HG03342 (cell line): Measurements from ENCODE around the gene DHX15.

ENCODE experiments used
- ATAC-seq: cut with Tn5 transposase; IDR thresholded peaks from one replicate; pipeline ENCODE4 v1.9.1; 2021; ENCODE audit warnings: mild to moderate bottlenecking, moderate library complexity; ENCODE audit not compliant: unreplicated experiment

DHX15 gene

DNA sequence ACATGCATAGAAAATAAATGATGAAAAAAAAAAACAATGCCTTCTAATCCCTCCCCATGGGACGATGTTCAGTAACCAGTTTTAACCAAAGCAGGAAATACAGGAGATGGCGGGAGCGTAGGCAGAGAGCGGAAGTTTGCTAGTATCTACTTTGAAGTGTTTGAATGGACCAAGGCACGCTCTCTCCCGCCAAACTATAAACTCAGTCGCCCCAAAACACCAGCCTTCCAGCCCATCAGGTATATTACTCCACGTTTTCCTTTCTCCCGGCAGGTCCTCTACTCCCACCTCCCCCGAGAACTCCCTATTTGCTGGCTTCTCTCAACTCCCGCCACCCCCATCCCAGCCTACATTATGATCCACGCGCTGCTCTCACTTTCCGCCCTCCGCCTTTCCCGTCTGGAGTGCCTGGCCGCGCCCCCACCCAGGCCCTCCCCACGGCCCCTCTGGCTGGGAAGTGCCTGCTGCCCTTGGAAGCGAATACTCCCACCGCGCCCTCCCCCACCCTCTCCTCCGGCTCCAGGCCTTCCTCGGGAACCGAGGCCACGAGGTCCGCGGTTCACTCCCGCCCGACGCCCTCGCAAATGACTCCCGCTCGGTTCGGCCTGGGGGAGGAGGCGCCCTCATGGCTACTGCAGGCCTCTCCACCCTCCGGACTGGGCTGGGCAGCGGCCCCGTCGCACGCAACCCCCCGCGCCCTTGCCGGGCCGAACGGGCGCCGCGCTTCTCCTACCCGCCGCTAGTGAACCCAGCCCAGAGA is 723 bp downstream of the DHX15 start:
- ATAC-seq, result peak; percentile 24

DNA sequence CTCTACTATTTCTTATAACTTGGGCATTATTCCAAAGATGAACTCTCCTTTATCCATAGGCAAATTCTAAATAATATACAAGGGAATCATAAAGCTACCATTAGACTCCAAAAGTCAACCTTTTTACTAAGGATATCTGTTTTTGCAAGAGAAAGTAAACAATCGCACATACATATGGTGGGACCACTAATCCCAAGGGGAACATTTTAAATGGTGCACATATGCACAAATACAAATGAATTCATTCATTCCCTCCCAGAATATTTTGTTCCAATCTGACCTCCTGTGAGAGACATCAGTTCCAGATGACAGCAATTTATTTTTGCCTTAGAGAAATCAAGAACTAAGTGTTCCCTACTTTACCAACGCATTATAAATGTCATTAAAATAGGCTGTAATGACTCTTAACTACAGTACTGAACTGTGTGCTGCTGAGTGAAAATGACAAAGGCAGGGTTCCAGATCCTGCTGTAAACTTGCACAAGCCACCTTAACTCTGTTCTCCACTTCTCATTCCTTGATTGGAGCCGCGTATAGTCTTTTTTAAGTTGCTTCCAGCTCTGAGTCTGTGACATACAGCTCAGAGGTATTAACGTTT is 2.0 kb downstream of the DHX15 start:
- ATAC-seq, result no peak

DNA sequence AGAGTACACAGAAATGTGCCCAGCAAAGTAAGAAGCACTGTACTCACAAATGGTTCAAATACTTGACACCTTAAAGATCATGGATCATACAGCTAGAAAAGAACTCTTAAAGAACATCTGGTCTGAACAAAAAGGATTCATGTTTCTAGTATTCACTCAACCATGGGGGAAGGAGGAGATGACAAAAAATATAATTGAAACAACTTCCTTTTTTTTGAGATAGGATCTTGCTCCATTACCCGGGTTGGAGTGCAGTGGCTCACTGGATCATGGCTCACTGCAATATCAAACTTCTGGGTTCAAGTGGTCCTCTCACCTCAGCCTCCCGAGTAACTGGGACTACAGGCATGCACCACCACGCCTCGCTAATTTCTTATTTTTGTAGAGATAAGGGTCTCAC is 6.0 kb downstream of the DHX15 start:
- ATAC-seq, result no peak

DNA sequence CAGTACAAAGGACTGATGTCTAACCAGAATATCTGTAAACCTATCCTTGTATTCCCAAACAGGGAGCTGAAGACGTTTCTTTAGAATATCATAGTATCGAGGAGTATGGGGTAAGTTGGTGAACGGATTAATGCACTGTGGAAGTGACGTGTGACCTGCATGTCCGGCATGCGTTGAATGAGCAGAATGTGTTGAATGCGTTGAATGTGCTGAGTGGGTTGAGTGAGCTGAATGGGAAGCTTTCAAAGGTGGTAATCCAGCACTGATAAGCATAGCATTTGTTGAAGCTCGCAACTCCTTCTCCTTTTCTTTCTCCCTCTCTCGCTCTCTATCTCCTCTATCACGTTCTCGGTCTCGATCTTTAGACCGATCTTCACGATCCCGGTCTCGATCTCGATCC is 8.1 kb downstream of the DHX15 start:
- no peak for ATAC-seq

- no peak for ATAC-seq
Measured at GRCh38 chr4:24574236-24574635, 10.1 kb downstream of the DHX15 start.

GRCh38 chr4:24573582-24573981 is 10.8 kb downstream of the DHX15 start:
- no peak for ATAC-seq

DNA sequence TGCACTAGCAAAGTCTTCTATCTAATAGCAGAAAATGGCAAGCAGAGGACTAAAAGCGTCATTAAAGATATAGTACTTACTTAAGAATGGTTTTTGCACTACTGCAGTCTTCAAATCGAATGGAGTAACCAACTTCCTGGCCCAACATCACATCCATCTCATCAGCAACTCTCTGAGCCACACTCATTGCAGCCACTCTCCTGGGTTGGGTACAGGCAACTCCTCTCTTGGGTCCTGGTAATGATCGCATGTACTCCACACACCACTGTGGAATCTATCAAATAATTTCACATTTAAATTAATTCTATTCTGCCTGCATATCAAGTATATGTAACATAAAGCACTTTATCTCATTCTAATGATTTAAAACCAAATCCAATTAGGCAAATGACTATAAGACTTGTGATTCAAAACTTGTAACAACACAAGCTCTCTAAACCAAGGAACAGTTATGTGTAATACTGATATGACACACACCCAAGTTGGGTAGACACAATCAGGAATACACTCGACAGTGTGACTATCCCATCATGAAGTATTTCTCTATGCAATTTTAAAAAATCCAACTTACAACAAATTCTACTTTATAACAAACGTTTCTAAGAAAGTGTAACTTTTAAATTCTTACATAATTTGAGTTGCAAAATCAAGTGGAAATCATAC is 13.6 kb downstream of the DHX15 start:
- ATAC-seq, result no peak

DNA sequence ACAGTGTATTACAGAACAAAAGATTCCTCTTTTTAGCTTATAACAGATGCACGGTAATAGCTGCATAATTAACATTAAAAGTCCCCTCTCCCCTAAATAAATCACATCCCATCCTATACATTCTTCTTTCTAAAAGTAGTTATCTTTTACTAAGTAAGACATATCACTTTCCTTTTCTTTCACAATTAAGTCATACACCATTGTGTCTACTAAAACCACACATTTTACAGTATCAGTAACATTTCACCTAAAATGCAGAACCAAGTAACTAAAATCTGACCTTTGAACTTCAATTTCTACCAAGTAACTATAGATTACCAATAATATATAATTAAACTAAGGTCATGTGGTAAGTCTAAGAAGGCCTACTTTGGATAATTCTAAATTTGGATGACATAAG is 14.2 kb downstream of the DHX15 start:
- ATAC-seq, result no peak

- ATAC-seq, result no peak
Measured at GRCh38 chr4:24569662-24570061, 14.7 kb downstream of the DHX15 start.

GRCh38 chr4:24568425-24568824 is 15.9 kb downstream of the DHX15 start:
- ATAC-seq, result no peak

DNA sequence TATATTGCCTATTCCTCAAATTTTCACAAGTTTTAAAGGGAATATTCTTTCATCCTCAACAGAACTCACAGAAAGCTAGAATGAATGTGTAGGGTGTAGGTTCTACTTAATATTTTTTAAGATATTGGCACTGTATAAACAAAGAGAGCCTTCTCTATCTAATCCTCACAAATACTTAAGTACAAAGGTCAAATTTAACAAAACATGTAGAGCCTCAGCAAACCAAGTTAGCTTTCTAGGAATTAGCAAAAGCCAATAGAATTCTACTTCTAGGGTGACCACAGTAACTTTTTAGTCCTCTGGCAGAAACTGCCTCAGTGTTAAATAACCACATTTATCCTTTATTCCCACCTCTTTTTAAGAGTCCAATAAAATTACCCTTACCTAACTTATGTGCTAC is 19.3 kb downstream of the DHX15 start:
- no peak for ATAC-seq

DNA sequence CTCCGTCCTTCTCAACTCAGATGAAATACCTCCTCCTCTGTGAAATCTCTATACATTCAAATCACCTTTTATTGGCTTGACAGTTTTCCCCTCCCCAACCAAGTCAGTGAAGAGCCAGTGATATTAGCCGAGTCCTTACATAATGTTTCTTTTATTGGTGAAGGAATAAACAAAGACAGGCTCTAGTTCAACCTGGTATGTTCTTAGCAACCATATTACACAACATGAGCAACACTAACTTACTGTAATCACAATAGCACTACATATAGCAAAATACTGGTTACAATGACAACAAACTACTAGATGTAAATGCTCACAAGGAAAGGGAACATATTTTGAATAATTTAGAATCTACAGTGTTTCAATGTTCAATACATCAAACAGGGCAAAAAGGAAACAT is 19.9 kb downstream of the DHX15 start:
- no peak for ATAC-seq

GRCh38 chr4:24561438-24562139 is 22.8 kb downstream of the DHX15 start:
- ATAC-seq, result no peak

- ATAC-seq, result no peak
Measured at GRCh38 chr4:24560868-24561368, 23.4 kb downstream of the DHX15 start.

- ATAC-seq, result no peak
Measured at GRCh38 chr4:24559889-24560288, 24.5 kb downstream of the DHX15 start.

DNA sequence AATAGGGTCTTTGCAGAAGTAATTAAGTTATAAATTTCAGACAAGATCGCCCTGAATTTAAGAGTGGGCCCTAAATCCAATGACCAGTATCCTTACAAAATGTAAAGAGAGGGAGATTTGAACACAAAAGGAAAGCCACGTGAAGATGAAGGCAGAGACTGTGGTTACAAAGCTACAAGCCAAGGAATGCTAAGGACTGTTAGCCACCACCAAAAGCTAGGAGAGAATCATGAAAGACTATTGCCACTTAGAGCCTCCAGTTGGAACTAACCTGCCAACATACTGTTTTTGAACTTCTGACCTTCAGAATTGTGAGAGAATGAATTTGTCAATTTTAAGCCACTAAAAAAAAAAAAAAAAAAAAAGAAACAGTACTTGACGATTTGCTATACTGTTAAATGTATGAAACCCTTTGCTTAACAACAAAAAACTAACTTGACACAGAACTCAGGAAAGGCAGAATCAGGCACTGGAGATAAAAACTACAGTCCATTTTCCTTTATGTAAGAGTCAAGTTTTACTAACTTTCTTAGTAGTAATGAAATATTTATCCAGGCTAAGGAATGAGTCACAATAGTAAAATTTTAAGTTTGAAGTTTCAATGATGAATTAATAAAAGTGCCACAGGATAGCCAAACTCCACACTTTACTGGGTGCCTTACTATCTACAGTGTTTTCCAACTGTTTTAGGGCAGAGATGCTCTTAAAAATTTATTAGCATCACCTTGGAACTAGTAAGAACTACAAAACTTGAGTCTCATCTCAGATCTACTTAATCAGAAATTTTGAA is 25.1 kb downstream of the DHX15 start:
- ATAC-seq, result no peak

DNA sequence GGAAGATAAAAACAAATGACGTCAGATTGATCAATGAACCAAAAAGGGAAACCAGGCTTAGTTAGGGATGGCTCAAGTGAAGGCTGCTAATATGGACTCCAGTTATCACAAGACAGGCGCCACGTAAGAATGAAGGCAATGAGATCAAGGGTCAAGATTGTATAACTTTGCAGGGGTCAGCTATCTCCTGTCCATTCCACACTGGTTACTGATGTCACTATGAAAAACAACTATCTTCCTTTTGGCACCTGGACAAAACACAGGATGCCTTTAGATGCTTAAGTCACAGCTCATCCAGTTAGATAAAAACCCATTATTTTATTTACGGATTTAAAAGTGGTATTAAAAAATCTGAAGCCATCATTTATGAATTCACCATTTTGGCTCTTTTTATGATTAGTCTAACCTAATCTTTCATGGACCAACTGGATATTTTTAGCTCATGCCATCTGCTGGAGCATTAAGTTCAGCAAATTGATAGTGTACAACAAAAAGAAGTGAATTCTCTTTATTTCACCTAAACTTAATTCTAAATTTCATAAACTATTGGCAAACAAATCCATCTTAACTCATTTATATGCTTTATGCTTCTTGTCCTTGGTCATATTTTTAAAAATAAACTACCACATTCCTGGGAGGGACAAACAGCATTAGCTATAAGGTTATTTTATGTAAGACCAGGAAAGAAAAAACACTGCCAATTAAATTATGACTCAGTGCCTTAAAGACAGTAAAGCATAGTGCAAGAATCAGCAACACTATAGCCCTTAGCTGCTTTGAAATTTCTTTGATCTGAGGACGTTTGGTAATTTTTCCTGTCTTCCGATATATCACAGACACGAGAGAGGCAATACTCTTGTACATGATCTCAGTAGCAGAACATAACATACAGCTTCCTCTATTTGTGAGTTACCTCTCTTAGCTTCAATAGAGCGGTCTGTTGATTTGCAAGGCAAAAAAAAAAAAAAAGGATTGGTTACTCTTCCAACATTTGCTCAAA is 27.0 kb downstream of the DHX15 start:
- no peak for ATAC-seq

DNA sequence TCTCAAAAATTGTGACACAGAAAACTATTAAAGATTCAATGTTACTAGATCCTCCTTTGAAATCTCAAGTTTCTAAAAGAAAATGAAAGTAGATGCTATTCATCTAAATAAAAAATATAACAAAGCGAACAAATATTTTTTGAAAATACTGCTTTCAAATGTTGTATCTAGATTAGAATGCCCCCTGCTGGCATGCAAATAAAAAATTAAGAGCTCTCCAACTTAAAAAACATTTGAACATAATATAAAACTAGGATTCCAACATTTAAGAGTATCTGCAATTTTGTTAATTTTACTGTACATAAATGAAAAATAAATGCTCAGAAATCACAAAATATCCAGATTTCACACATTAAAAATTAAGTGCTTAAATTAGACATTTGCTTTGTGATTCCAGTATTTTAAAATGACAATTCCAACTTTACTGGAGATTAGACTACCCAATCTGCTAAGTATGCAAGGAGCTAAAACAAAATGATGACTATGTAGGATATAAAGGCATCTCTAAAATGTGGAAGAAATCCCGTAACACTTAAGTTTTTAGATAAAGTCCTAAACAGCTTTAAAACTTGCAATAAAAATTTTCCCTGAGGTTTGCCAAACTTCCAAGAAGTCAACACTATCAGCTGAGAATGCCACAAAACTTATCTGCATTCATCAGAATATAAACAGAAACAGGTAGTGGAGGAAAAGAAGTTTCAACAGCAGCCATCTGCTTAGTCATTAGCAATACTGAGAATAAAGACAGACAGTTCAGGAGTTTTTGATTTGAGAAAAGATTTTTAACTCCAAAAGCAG is 32.7 kb downstream of the DHX15 start:
- ATAC-seq, result no peak
